ENCODE data around the gene GLS.

DNA sequence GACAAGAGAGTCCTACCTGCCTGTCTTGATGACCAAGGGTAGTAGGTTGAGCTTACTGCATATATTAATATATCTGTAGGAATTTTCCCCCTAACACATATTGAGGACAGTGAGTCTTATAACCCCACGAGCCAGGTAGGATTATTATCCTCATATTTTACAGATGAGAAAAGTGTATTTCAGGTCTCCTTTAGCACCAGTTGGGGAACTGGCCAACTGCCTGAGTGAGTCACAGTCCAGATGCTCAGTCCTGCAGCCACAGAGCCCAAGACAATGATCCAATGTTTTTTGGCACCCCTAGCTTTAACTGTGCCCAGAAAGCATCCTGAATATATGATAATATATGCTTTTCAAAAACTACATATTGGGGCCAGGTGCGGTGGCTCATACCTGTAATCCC lies 30.8 kb upstream of the GLS start:
- TF ChIP-seq, protein P1, sequence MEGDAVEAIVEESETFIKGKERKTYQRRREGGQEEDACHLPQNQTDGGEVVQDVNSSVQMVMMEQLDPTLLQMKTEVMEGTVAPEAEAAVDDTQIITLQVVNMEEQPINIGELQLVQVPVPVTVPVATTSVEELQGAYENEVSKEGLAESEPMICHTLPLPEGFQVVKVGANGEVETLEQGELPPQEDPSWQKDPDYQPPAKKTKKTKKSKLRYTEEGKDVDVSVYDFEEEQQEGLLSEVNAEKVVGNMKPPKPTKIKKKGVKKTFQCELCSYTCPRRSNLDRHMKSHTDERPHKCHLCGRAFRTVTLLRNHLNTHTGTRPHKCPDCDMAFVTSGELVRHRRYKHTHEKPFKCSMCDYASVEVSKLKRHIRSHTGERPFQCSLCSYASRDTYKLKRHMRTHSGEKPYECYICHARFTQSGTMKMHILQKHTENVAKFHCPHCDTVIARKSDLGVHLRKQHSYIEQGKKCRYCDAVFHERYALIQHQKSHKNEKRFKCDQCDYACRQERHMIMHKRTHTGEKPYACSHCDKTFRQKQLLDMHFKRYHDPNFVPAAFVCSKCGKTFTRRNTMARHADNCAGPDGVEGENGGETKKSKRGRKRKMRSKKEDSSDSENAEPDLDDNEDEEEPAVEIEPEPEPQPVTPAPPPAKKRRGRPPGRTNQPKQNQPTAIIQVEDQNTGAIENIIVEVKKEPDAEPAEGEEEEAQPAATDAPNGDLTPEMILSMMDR (IDR thresholded peaks at IDR 0.05): no peak
- TF ChIP-seq POLR2A (IDR thresholded peaks at IDR 0.05): no peak

All from body of pancreas (tissue), 4 donors.